Measurements from ENCODE around the gene SPG7.

- TF ChIP-seq NFYB (IDR thresholded peaks at IDR 0.05; ENCODE audit: extremely low read depth, insufficient read length) (no peak), E2F4 (CRISPR knock-in tag; IDR thresholded peaks at IDR 0.05; ENCODE audit: low read depth) (no peak), CBX3 (IDR thresholded peaks at IDR 0.05; ENCODE audit: borderline replicate concordance in 1 of 2, low read length in 2 of 2) (no peak), BHLHE40 (IDR thresholded peaks at IDR 0.05; ENCODE audit: low read length) (no peak; the same call in 1 of the 2 replicates), CTCF (IDR thresholded peaks at IDR 0.05 in 2 of 3, conservative IDR thresholded peaks at IDR 0.05 in 1 of 3; ENCODE audit: insufficient read depth in 2 of 3, low read depth in 1 of 3, low read length in 3 of 3) (no peak), POLR2AphosphoS2 (IDR thresholded peaks at IDR 0.05; ENCODE audit: low read length) (no peak), NRF1 (conservative IDR thresholded peaks at IDR 0.05 in 1 of 2, IDR thresholded peaks at IDR 0.05 in 1 of 2) (no peak), SIN3B (IDR thresholded peaks at IDR 0.05; ENCODE audit: low read depth) (no peak), KLF13 (tag; IDR thresholded peaks at IDR 0.05; ENCODE audit: borderline replicate concordance, low read depth) (no peak), ZHX1 (conservative IDR thresholded peaks at IDR 0.05; ENCODE audit: low read length) (no peak)
These were observed 2.1 kb upstream of the SPG7 start for GRCh38 chr16:89506113-89506504.
